HG02759 (cell line): ENCODE results near the gene DNAJB13.

Experiments
- ATAC-seq: cut with Tn5 transposase; IDR thresholded peaks from one replicate; pipeline ENCODE4 v1.9.1; 2021; ENCODE audit warnings: mild to moderate bottlenecking, moderate library complexity; ENCODE audit not compliant: unreplicated experiment

The DNAJB13 gene

DNA sequence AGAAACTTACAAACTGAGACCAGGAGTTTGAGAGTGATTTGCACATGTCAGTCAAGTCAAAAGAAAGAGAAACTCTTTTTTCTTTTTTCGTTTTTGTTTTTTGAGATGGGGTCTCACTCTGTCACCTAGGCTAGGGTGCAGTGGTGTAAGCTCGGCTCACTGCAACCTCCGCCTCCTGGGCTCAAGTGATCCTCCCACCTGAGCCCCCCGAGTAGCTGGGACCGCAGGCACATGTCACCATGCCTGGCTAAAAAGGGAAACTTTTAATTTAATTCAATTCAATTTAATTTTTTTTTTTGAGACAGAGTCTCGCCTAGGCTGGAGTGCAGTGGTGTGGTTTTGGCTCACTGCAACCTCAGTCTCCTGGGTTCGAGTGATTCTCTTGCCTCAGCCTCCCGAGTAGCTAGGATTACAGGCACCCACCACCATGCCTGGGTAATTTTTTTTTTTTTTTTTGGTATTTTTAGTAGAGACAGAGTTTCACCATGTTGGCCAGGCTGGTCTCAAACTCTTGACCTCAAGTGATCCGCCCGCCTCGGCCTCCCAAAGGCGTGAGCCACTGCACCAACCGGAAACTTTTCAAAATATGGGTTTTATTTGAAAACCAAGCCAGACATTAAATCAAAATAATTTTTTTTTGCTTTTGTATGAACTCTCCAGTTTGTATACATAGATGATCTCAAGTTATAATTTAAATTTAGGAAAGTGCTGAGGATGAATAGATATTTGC is 48.2 kb downstream of the DNAJB13 start:
- no peak for ATAC-seq

DNA sequence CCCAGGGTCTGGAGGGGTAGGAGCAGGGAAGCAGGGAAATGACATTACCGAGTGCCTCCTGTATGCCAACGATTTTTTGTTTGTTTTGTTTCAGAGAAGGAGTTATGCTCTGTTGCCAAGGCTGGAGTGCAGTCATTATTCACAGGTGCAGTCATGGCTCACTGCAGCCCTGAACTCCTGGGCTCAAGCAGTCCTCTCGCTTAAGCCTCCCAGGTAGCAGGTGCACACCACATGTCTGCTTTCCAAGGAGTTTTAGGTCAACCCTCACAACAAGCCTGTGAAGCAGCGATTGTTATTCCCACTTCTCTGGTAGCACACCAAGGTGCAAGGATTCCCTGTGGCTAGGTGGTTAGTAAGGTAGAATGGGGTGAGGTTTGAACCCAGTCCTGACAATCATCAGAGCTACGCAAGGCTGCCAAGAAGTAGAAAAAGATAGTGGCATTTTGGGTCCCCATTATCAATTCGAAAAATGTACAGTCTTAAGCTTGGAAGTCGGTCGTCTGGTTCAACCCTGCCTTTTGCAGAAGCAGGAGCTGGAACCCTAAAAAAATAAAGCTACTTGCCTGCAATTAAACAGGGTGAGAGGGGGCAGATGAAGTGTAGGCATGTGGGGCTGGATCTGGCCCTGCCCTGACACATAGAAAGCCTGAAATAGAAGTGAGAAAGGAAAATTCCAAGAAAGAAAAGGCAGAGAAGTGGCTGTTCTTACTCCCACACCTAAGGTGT is 48.9 kb downstream of the DNAJB13 start:
- ATAC-seq: no peak

DNA sequence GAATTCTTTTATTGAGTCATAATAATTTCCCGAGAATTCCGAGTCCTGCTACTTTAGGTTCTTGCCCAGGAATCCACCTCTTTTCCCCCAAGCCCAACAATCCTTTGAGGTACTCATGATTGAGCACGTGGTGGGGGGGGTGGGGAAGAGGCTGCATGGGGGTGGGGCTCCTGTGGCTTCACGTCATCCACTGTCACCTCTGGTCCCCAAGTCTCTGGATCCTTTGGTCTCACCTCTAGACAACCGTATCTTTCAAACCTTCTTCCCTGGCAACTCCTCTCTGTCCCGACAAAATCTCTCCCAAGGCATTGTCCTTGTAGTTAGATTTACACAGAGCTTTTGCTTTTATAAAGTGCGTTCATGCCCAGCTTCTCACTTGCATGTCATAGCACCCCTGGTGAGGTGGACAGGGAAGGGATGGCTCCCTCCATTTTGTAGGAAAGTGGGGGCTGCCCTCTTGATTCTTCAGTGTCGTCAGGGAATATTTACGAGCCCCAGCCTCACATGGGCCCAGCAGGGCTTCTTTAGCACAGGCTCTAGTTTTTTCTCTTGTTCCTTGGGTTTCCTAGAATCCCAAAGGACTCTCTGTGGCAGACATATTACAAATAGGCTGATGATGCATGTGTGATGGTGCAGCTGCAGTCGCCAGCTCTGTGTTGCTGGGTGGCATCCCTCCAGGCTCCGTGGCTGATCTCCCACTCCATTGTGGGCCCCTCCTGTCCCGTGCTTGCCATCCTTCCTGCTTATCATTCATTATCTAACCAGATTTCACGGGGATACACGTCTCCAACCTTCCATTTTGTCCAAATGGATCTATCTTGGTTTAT is 49.7 kb downstream of the DNAJB13 start:
- ATAC-seq: no peak

DNA sequence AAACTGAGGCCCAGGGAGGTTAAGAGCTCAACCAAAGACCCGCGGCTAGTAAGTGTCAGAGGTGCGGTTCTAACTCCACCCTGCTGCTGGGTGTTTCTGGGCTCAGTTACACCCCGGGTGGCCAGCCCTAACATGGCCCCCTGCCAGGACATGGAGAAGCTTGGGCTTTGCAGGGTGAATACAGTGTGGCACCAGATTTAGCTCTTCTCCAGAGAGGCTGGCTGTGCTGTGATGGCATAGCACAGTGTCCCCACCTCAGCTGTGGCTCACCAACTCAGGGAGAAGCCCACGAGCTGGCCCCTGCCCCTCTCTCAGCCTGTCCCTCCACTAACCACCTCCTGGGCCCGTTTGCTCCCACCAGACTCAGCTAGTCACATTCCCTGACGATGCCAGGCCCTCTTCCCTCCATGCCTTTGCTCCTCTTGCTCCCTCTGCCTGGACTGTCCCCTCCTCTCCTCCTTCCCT is 51.0 kb downstream of the DNAJB13 start:
- no peak for ATAC-seq

DNA sequence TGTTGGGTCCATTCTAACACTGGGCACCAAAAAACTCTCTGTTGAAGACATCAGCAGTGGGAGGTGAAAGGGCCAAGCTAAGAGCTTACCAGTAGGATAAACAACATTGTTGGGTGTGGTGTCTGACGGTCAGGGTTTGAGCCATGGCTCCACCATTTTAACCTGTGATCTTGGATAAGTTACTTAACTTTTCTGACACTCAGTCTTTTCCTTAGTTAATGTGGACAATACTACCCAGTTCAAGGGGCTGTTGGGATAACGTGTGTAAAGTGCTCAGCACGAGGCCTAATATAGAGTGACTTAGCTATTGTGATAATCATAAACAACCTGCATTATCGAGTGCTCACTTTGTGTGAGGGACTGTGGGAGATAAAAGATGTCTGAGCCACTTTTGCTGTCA is 52.0 kb downstream of the DNAJB13 start:
- ATAC-seq: no peak

DNA sequence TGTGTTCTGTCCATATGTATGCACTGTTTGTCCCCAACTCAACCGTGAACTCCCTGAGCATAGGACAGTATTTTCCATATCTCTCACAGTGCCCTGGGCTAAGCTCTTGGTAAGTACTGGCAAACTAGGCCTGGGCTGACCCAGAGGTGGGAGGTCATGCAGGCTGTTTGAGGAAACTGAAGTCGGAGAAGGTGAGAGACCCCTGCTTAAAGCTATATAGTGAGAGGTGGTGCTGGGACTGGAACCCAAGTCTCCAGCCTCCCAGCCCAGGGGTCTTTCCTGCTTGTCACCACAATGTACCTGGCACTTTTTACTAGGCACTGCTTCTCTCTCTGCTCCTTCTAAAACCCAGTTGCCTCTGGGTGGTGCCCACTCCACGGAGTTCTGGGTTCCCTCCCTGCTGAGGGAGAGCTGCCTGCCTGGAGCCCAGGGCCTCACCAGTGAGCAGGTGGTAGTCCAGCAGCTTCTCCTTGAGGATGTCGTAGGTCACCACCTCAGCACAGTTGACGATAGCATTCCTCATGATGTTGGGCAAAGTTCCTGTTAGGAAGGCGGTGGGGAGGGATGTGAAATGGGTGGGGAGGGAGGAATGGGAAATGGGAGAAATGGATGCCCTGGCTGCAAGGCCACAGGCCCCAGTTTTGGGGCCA is 53.3 kb downstream of the DNAJB13 start:
- no peak for ATAC-seq

DNA sequence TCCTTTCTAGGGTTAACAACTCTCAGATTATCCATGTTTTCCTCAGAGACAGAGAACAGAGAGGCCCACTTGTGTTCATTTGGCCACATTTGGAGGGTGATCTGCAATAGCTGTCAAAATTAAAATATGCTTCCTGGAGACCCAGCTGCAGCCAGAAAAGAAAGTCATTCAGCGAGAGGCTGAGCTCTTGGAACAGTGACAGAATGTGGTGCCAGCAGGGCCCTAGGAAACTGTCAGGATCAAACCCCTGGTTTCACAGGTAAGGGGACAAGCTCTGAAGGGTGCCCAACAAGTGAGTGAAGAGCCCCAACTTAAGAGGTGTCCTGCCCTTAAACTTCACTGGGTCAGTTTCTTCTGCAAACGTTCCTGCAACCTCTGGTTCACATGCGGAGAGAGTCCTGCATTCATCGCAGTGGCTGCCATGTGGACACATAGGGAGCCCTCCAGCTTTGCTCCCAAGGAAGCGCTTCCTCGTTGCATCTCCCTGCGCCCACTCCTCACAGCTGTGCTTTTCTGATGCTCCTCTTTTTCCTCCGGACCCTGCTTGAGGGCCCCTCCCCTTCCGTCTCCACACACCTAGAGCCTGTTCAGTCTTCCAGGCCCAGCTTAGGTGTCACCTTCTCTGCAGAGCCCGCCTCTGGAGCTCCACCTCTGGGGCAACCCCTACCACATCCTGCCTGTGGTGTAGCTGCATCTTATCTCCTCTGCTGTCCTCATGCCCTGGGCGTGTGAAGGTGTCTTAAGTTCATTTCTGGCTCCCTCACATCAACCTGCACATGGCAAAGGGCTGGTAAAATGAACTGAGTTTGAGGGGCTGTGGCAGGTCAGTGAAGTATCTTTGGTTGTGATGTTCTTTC is 54.2 kb downstream of the DNAJB13 start:
- no peak for ATAC-seq

DNA sequence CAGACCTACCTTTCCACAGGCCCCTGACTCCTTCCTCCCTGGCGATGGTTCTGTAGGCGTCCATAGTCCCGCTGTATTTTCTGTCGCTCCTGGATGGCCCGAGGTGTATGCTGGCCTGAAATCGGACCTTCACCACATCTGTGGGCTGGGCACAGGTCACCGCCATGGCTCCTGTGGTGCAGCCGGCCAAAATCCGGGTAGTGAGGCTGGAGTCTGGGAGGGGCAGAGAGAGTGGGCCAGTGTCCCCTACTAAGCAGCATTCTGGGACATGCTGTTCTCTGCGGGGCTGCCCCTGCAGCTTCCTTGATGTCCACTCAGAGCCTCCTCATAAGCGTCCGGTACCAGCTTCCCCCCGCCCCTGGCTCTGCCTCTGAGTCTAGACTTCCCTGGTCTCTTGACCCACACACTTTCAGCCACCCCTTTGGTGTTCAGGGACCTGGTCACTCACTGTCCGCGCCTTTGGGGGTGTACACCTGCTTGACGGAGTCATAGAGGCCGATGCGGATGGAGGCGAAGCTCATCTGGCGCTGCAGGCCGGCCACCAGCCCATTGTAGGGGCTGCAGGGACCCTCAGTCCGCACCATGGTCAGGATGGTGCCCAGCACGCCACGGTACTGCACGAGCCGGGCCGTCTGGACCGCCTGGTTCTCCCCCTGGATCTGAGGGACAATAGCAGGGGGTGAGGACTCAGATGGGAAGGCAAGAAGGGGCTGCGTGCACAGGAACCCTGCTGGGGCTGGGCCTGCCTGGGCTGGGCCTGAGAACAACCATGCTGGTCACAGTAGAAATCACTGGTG is 55.1 kb downstream of the DNAJB13 start:
- ATAC-seq: no peak

DNA sequence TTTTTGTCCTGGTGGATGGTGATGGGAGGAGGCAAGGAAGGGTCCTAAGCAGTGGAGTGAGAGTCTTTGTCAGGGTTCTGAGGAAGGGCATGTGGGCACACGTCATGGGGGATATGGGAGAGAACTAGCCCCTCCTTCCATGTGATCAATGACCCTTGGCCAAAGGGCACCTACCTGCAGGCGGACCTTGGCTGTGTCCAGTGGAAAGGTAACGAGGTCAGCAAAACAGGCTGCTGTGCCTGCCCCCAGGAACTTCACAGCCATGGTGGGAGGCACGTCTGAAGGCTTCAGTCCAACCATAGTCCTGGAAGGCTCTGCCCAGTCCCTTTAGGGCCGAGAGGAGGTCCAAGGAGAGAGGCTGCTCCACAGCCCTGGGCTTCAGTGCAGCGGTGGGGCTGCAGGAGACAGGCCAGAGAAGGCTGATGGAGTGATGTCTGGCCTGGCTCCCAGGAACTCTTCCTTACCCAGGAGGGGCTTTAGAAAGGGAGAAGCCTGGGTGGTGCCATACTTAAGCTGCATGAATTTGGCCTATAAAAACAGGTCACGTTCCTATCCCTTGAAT is 56.0 kb downstream of the DNAJB13 start:
- no peak for ATAC-seq

DNA sequence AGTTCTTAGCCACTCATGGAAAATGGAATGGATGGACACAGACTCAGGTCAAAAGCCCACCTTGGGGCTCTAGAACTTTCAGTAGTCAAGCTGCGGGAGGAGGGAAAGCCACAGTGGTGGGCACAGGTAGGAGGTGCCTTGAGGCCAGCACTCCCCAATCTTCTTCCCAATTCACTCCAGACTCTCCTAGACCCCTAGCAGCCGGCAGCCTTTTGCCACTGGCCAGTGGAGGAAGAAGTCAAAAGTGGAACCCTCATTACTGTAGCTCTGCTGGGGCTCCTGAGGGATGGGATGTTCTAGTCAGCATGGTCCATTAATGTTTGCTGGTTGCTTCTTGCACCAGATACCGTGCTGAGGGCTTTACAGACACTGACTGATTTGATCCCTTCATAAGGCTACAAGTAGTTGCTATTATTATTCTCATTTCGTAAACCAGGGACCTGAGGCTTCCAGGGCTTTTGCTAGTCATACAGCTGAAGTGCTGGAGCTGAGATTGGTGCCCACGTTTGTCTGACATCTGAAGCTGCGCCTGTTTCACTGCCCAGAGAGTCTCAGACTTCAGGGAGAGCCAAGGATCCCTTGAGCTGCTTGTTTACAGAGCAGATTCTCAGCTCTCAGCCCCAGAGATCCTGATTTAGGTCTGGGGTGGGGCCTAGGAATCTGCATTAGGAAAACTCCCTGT is 57.0 kb downstream of the DNAJB13 start:
- ATAC-seq: no peak

DNA sequence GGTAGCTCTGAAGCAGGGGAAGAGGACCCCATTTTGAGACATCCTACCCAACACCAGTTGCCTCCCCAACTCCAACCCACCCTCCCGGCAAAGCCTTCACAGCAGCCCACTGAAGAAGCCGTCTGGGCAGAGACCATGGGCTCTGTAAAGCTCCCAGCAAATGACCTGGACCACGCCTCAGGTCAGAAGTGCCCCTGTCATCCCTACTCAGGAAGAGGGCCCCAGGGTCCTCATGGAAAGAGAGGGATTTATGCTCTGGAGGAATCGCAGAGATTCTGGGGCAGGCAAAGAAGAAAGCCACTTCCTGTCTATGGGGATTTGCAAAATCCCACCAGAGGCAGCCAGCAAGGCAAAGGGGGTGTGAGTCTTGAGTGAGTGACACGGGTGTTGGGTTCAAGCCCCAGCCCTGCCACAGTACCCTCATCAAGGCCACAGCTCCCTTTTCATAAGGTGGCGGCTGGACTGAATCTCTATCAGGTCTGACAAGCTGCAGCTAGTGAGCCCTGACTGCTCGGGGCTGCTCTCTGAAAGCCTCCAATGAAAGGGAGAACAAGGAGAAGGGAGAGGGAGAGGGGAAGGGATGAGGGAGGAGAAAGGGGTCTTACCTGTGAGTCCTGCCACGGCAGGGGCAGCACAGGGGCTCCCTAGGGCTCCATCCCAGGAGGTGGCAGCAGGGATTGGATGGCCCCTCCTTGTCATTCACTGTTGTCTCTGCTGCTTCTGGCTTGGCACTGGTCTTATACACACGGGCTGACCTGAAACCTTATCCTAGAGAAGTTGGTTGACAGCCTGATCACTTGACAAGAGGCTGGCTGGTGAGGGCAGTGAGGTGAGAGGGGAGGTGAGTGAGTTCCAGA is 57.8 kb downstream of the DNAJB13 start, which contains the start of gene UCP3:
Gene UCP3 (minus strand): TSS at position 713 of the 857 bp plus-strand sequence. CDS start 2,043 bp downstream, outside the sequence.
- no peak for ATAC-seq

DNA sequence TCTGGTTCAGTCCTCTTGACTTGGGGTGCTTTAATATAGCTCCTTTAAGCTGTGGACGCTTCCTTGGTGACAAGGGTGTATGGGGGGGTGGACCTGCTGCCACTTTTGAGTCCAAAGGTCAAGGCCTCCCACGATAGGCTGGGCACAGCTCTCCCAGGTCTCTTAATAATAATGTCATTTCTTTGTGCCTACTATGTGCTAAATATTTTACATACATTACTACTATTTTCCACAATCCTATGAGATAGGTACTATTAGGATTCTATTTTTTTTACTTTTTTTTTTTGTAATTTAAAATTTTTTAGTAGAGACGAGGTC is 58.4 kb downstream of the DNAJB13 start:
- no peak for ATAC-seq

DNA sequence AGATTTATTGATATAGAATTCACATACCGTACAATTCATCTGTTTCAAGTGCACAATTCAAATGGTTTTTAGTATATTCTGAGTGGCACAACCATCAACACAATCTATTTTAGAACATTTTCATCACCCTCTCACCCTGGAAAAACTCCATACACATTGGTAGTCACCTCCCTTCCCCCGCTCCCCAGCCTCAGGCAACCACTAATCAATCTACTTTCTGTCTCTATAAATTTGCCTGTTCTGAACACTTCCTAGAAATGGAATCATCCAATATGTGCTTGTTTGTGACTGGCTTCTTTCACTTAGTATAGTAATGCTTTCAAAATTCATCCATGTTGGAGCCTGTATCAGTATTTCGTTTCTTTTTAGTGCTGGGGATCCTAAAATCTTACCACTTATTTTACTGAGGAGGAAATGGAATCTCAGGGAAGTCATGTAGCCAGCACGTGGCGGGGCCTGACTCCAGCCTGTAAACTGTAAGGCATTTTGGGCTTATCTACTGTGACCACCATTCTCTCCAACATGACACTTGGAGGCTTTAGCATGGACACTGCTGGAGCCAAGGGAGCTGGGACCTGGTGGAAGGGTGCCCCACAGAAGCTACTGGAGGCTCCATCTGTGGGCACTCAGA is 59.0 kb downstream of the DNAJB13 start:
- no peak for ATAC-seq

DNA sequence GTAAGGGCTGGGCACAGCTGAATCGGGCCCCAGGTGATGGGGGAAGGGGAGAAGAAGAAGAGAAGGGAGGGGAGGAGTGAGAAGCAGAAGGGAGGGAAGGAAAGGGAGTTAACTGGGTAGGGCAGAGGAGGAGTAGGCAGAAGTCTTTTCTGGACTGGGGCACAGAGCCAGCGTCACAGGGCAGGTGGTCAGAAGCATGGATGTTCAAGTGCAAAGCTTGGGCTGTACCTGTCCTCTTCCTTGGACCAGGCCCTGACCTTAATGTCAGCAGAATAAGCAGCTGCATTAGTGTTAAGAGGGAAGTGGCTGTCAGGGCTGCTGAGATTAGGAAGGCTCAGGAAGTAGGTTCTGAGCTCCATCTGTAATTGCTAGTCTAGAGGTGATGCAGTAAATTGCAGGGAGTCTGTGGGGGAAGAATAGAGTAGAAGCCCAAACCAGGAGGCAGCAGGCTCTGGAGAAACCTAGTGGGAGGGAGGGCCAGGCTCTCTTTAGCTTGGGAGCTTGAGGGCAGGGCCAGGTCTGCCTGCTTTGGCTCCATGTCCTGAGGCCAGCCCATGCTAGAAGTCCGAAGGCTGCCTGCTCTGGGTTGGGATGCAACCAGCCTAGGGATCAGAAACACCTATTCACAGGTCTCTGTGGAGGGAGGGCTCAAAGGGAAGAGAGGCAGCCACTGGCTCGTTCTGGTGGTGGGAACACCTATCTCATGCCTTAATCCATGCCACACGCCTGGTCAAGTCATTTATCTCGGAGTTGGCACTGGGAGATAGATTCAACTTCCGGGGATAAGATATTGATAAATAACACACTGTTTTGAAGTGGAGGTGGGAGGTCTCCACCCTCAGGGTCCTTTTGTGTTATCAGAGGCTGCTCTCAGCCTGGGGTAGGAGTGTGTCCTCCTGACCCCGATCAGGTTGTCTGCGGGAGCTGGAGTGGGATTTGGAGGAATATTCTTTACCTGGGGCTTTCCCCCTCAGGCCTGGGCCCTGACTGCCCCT is 59.8 kb downstream of the DNAJB13 start:
- no peak for ATAC-seq

DNA sequence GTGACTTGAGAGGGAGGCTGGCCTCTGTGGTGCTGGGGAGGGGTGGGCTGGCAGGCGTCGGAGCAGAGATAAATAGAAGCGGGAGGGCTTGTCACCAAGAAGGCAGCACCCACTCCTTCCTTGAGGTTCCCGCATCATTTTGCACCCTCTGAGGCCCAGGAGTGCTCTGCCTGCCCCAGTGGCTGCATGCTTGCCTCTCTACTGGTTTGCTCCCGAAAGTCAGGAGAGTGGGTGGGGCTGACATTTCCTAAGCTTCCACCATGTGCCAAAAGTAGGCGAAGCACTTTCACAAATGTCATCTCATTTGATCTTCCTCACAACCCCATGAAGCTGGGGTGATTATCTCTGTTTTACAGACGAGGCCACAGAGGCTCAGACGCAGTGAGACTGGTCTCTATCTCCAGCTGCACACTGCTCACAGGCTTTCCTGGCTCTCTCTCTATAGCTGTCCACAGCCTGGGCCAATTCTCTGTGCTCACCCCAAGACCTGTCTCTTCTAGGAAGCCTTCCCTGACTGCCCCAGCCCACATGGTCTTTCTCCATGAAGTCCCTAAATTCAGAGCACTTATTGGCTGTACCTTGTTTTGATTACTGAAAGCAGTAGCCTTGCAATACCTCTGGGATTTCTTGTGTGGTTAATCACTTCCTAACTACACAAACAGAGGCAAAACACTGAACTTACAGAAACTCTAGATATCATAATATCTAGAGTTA is 60.7 kb downstream of the DNAJB13 start:
- peak; percentile 77 for ATAC-seq
